VCaP (cell line): Measurements from ENCODE around the gene VSTM2L.

Source experiments
- H3K27ac ChIP-seq: fragments of 450-650 bp; 2 replicates; pipeline ENCODE4 v1.5.1; 2017
- CTCF ChIP-seq: fragments of 450-650 bp; conservative IDR thresholded peaks from 2 replicates; pipeline ENCODE4 v1.5.1; 2017; ENCODE audit warnings: mild to moderate bottlenecking, moderate library complexity

VSTM2L gene

GRCh38 chr20:37896932-37897548 is 5.9 kb upstream of the VSTM2L start:
- peak; percentile 38 for TF ChIP-seq CTCF
- no peak overlapping the region for H3K27ac ChIP-seq

GRCh38 chr20:37898233-37899104 is 4.5 kb upstream of the VSTM2L start:
- no peak for TF ChIP-seq CTCF
- peak overlapping the region; percentile 57 for H3K27ac ChIP-seq

GRCh38 chr20:37899105-37900045 is 3.6 kb upstream of the VSTM2L start:
- TF ChIP-seq CTCF, result peak; percentile 20; the same call in 1 of the 2 replicates
- peak overlapping the region; percentile 57 for H3K27ac ChIP-seq

- no peak overlapping the region for H3K27ac ChIP-seq
- no peak for TF ChIP-seq CTCF
Observed at GRCh38 chr20:37901240-37901639, 1.7 kb upstream of the VSTM2L start.

- TF ChIP-seq CTCF, result peak; percentile 79
- H3K27ac ChIP-seq, result peak overlapping the region; percentile 85
Observed at GRCh38 chr20:37901654-37902503, 1.0 kb upstream of the VSTM2L start.

- peak overlapping the region; percentile 85 for H3K27ac ChIP-seq
- TF ChIP-seq CTCF, result peak; percentile 83
Observed at GRCh38 chr20:37903317-37904007, 535 bp downstream of the VSTM2L start.
